Measurements from ENCODE around the gene ZXDB. TPM values are rescaled to one million over a fixed set of nuclear protein-coding genes. Genes with fewer than 3 reads are reported as not detected.

Gene ZXDB
- total RNA-seq, 1 experiment from 2014 or later, result 11.9 TPM

DNA sequence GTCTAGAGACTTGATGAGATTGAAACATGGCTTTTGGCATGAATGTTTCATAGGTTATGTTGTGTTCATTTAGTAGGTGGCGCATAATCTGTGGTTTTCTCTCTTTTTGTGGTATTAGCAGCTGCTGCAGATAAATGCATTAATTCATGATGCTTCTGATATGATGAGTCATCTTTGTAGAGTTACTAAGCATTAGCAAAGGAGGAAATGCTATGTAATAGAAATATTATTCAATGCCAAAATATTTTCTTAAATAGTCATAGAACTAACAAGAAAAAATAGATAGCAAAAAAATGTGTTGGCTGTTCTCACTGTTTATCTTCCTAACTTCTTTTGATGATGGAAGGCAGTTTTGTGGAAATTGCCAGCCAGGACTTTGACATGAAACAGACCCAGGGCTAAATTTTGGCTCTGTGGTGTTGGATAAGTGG, 3.6 kb downstream of the ZXDB start:
- H3K23me2 ChIP-seq (ENCODE audit: insufficient read length, low read depth, low read length, poor library complexity, severe bottlenecking), result no peaks in the 10 kb centered on the region
- no peak overlapping the region for H3K27ac ChIP-seq (ENCODE audit: insufficient read length, low read depth, low read length)
- no peak overlapping the region for H3K9ac ChIP-seq (ENCODE audit: extremely low read depth, insufficient read length, low read length)
- H2BK20ac ChIP-seq (ENCODE audit: low read depth, low read length, poor library complexity, severe bottlenecking), result no peak overlapping the region
- H2BK12ac ChIP-seq (ENCODE audit: insufficient read length, low read depth, low read length), result no peak overlapping the region
- H3K4me1 Mint-ChIP-seq, result peaks cover 22 to 30% of the 10 kb centered on the region in 2 experiments
- H3K14ac ChIP-seq (ENCODE audit: insufficient read depth, low read length), result no peak overlapping the region
- no peak overlapping the region for H3K56ac ChIP-seq (ENCODE audit: insufficient read length, low read depth, low read length)
- H3T11ph ChIP-seq (ENCODE audit: low read length), result no peak overlapping the region
- H3K4me2 ChIP-seq (ENCODE audit: insufficient read depth, insufficient read length, low read length), result peak overlapping the region; percentile 32
- DNase-seq, result no peak
- H3K27me3 Mint-ChIP-seq (ENCODE audit: low read depth), result no peaks in the 10 kb centered on the region; the same call in 1 of the 2 replicates
- no peak overlapping the region for H2AK5ac ChIP-seq (ENCODE audit: insufficient read length, low read length)
- H3K79me2 ChIP-seq (ENCODE audit: insufficient read depth, low read length), result no peaks in the 10 kb centered on the region; the same call in 1 of the 2 replicates
- peaks cover 43 to 55% of the 10 kb centered on the region in 2 experiments for H3K9me3 Mint-ChIP-seq
- no CpG with 5 or more reads among the region's 1 CpG for WGBS (ENCODE audit: extremely low coverage, insufficient read length, low lambda C conversion rate)
- TF ChIP-seq, protein P1, sequence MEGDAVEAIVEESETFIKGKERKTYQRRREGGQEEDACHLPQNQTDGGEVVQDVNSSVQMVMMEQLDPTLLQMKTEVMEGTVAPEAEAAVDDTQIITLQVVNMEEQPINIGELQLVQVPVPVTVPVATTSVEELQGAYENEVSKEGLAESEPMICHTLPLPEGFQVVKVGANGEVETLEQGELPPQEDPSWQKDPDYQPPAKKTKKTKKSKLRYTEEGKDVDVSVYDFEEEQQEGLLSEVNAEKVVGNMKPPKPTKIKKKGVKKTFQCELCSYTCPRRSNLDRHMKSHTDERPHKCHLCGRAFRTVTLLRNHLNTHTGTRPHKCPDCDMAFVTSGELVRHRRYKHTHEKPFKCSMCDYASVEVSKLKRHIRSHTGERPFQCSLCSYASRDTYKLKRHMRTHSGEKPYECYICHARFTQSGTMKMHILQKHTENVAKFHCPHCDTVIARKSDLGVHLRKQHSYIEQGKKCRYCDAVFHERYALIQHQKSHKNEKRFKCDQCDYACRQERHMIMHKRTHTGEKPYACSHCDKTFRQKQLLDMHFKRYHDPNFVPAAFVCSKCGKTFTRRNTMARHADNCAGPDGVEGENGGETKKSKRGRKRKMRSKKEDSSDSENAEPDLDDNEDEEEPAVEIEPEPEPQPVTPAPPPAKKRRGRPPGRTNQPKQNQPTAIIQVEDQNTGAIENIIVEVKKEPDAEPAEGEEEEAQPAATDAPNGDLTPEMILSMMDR (conservative IDR thresholded peaks at IDR 0.05), result no peak
- H2AFZ ChIP-seq (ENCODE audit: low read length), result no peak overlapping the region
- no peaks in the 10 kb centered on the region for H3K79me1 ChIP-seq (ENCODE audit: insufficient read depth, low read depth, low read length, poor library complexity, severe bottlenecking)
- H3K4me3 Mint-ChIP-seq, result peak overlapping the region; percentile 42 to 64
- no peaks in the 10 kb centered on the region for H3K4me1 ChIP-seq (ENCODE audit: insufficient read depth, low read length)
- H4K8ac ChIP-seq (replicated peaks; ENCODE audit: insufficient read length, low read depth, low read length), result no peak overlapping the region
- no peak overlapping the region for H2BK5ac ChIP-seq (ENCODE audit: insufficient read length, low read length)
- H3K36me3 Mint-ChIP-seq (ENCODE audit: insufficient read depth in 1 of 3, low read depth in 3 of 3), result peaks cover 0 to 10% (median 5%) of the 10 kb centered on the region in 3 experiments; a peak in 5 of 7 replicates
- H3K27ac Mint-ChIP-seq, result no peak overlapping the region
- H4K5ac ChIP-seq (ENCODE audit: insufficient read length, low read depth, low read length), result no peak overlapping the region
- no peak overlapping the region for H4K91ac ChIP-seq (ENCODE audit: insufficient read length, low read depth, low read length)
- no peak overlapping the region for H2BK15ac ChIP-seq (ENCODE audit: low read depth, low read length)
- H3K9me3 ChIP-seq (ENCODE audit: control insufficient read depth, low read depth, low read length), result peaks cover 7% of the 10 kb centered on the region
- no peaks in the 10 kb centered on the region for H3K27me3 ChIP-seq (ENCODE audit: insufficient read depth, low read length)
- no peak overlapping the region for H2BK120ac ChIP-seq (ENCODE audit: low read depth, low read length, poor library complexity, severe bottlenecking)
- H3K4ac ChIP-seq (ENCODE audit: low read depth, low read length), result no peak overlapping the region
- H4K20me1 ChIP-seq (ENCODE audit: control insufficient read depth, insufficient read depth, insufficient read length), result no peaks in the 10 kb centered on the region
- no peak overlapping the region for H3K23ac ChIP-seq (ENCODE audit: insufficient read length, low read depth, low read length)
- no peak overlapping the region for H3K18ac ChIP-seq (ENCODE audit: insufficient read length, low read depth, low read length)

Data from H9 (cell line).